Astrocyte (in vitro differentiated cells and primary cell): ENCODE results near the gene CMTR1. TPM values are rescaled to one million over a fixed set of nuclear protein-coding genes. Genes with fewer than 3 reads are reported as not detected.
"Not testable (repeated sequence)": the region's sequence is repeated elsewhere in the genome, so short reads cannot be mapped to it uniquely, and the experiment has no call there.

Source experiments
- DNase-seq: peaks from one replicate; pipeline ENCODE4 v3.0.0-alpha.2; 2010; ENCODE audit warnings: low read depth
- FAIRE-seq: peaks from 2 replicates; lab custom pipeline; 2011; peaks lifted over from hg19 to GRCh38; lab: Jason Lieb, UNC
- H2AFZ ChIP-seq: 2 replicates; pipeline ENCODE4 v1.6.0; 2012; ENCODE audit warnings: low read depth, low read length, inconsistent platforms
- H3K27ac ChIP-seq: 2 replicates; pipeline ENCODE4 v1.5.1; 2011; ENCODE audit warnings: low read depth, low read length, inconsistent platforms
- H3K27me3 ChIP-seq: 2 replicates; pipeline ENCODE4 v1.6.0; 2011; ENCODE audit warnings: low read length, inconsistent platforms; ENCODE audit not compliant: insufficient read depth
- H3K36me3 ChIP-seq: 2 replicates; pipeline ENCODE4 v1.5.1; 2011; ENCODE audit warnings: low read length, inconsistent platforms; ENCODE audit not compliant: insufficient read depth
- H3K4me1 ChIP-seq: 2 replicates; pipeline ENCODE4 v1.5.1; 2011; ENCODE audit warnings: low read length, inconsistent platforms; ENCODE audit not compliant: insufficient read depth
- H3K4me2 ChIP-seq: 2 replicates; pipeline ENCODE4 v1.6.0; 2012; ENCODE audit warnings: low read length, inconsistent platforms
- H3K4me3 ChIP-seq: 2 replicates; pipeline ENCODE4 v1.5.1; 2011; ENCODE audit warnings: low read depth, mild to moderate bottlenecking, low read length, inconsistent platforms; ENCODE audit not compliant: insufficient read depth
- H3K79me2 ChIP-seq: 2 replicates; pipeline ENCODE4 v1.6.0; 2012; ENCODE audit warnings: mild to moderate bottlenecking, low read length, inconsistent platforms; ENCODE audit not compliant: insufficient read depth
- H3K9ac ChIP-seq: 2 replicates; pipeline ENCODE4 v1.6.0; 2012; ENCODE audit warnings: mild to moderate bottlenecking, low read length, inconsistent platforms
- H3K9me3 ChIP-seq: 2 replicates; pipeline ENCODE4 v1.5.1; 2012; ENCODE audit warnings: low read depth, mild to moderate bottlenecking, low read length, inconsistent platforms; ENCODE audit not compliant: insufficient read depth
- H4K20me1 ChIP-seq: 2 replicates; pipeline ENCODE4 v1.6.0; 2012; ENCODE audit warnings: low read length, inconsistent platforms; ENCODE audit not compliant: insufficient read depth
- H3K27ac Mint-ChIP-seq: one replicate; pipeline ENCODE4 v1.8.0; 2021; ENCODE audit warnings: mild to moderate bottlenecking, mixed read lengths; ENCODE audit not compliant: unreplicated experiment
- H3K27me3 Mint-ChIP-seq: one replicate; pipeline ENCODE4 v1.8.0; 2021; ENCODE audit warnings: low read depth, mixed read lengths; ENCODE audit not compliant: unreplicated experiment
- H3K36me3 Mint-ChIP-seq: one replicate; pipeline ENCODE4 v1.8.0; 2021; ENCODE audit warnings: low read depth, mixed read lengths; ENCODE audit not compliant: unreplicated experiment
- H3K4me1 Mint-ChIP-seq: one replicate; pipeline ENCODE4 v1.8.0; 2021; ENCODE audit warnings: low read depth, mixed read lengths; ENCODE audit not compliant: unreplicated experiment
- H3K4me3 Mint-ChIP-seq: one replicate; pipeline ENCODE4 v1.8.0; 2021; ENCODE audit warnings: mild to moderate bottlenecking, moderate library complexity, mixed read lengths; ENCODE audit not compliant: unreplicated experiment
- H3K9me3 Mint-ChIP-seq: one replicate; pipeline ENCODE4 v1.8.0; 2021; ENCODE audit warnings: mild to moderate bottlenecking, mixed read lengths; ENCODE audit not compliant: unreplicated experiment
- EZH2 ChIP-seq: IDR thresholded peaks from 2 replicates; pipeline ENCODE4 v1.6.1; 2012; ENCODE audit warnings: mild to moderate bottlenecking, low read length, inconsistent platforms; ENCODE audit not compliant: insufficient read depth
- total RNA-seq: library from RNA; stranded (reverse); gene quantifications from 2 replicates; pipeline ENCODE4 v1.2.1, GENCODE V29; 2021
- TF ChIP-seq, protein P1 (sequence below): IDR thresholded peaks from 2 replicates; pipeline ENCODE4 v1.5.1; 2011; ENCODE audit warnings: low read depth, mild to moderate bottlenecking, inconsistent platforms, low read length, moderate library complexity; ENCODE audit not compliant: insufficient read depth

The CMTR1 gene
- total RNA-seq, 1 donor from 2014 or later: 44.1 TPM

- Mint-ChIP-seq H3K4me1 (peaks cover 4% of the 10 kb centered on the region), H3K27me3 (peaks cover 10% of the 10 kb centered on the region), H3K36me3 (peaks cover 2% of the 10 kb centered on the region), H3K4me3 (peak overlapping the region; percentile 94), H3K27ac (peak overlapping the region; percentile 81), H3K9me3 (no peaks in the 10 kb centered on the region)
- TF ChIP-seq EZH2: no peak
- TF ChIP-seq, protein P1, sequence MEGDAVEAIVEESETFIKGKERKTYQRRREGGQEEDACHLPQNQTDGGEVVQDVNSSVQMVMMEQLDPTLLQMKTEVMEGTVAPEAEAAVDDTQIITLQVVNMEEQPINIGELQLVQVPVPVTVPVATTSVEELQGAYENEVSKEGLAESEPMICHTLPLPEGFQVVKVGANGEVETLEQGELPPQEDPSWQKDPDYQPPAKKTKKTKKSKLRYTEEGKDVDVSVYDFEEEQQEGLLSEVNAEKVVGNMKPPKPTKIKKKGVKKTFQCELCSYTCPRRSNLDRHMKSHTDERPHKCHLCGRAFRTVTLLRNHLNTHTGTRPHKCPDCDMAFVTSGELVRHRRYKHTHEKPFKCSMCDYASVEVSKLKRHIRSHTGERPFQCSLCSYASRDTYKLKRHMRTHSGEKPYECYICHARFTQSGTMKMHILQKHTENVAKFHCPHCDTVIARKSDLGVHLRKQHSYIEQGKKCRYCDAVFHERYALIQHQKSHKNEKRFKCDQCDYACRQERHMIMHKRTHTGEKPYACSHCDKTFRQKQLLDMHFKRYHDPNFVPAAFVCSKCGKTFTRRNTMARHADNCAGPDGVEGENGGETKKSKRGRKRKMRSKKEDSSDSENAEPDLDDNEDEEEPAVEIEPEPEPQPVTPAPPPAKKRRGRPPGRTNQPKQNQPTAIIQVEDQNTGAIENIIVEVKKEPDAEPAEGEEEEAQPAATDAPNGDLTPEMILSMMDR: no peak
- Histone ChIP-seq H2AFZ (peak overlapping the region; percentile 93), H3K4me3 (peak overlapping the region; percentile 65), H3K9ac (no peak overlapping the region), H3K4me1 (peaks cover 6% of the 10 kb centered on the region), H3K9me3 (no peaks in the 10 kb centered on the region), H3K79me2 (peaks cover 2% of the 10 kb centered on the region), H3K27ac (peak overlapping the region; percentile 49), H3K27me3 (peaks cover 2% of the 10 kb centered on the region), H3K36me3 (no peaks in the 10 kb centered on the region), H4K20me1 (no peaks in the 10 kb centered on the region), H3K4me2 (peak overlapping the region; percentile 95)
- no peak for DNase-seq
- FAIRE-seq: no peak
Observed at GRCh38 chr6:37500294-37500608, 67.2 kb downstream of the CMTR1 start.

DNA sequence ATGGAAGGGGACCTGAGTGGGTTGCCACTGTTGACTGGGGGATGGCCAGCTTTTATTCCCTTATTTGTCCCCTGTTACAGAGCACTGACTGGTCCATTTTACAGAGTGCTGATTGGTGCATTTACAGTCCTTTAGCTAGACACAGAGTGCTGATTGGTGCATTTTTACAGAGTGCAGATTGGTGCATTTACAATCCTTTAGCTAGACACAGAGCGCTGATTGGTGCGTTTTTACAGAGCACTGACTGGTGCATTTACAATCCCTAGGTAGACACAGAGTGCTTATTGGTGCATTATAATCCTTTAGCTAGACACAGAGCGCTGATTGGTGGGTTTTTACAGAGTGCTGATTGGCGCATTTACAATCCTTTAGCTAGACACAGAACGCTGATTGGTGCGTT, 67.9 kb downstream of the CMTR1 start:
- H3K9ac ChIP-seq, H3K27ac ChIP-seq, H3K4me1 Mint-ChIP-seq, H3K9me3 ChIP-seq, H3K36me3 Mint-ChIP-seq, H3K27ac Mint-ChIP-seq, H3K27me3 ChIP-seq, H3K4me2 ChIP-seq, H3K4me3 ChIP-seq, H3K4me1 ChIP-seq, H3K36me3 ChIP-seq, FAIRE-seq, H2AFZ ChIP-seq, H3K4me3 Mint-ChIP-seq, H4K20me1 ChIP-seq, H3K79me2 ChIP-seq, DNase-seq, H3K9me3 Mint-ChIP-seq: not testable (repeated sequence)
- peaks cover 15% of the 10 kb centered on the region for H3K27me3 Mint-ChIP-seq

GRCh38 chr6:37501632-37502491, 68.8 kb downstream of the CMTR1 start:
- H4K20me1 ChIP-seq: no peaks in the 10 kb centered on the region
- H3K9ac ChIP-seq: no peak overlapping the region
- Mint-ChIP-seq H3K4me1 (peaks cover 4% of the 10 kb centered on the region), H3K27ac (no peak overlapping the region), H3K27me3 (peaks cover 23% of the 10 kb centered on the region), H3K9me3 (no peaks in the 10 kb centered on the region), H3K36me3 (no peaks in the 10 kb centered on the region), H3K4me3 (no peak overlapping the region)
- peaks cover 2% of the 10 kb centered on the region for H3K79me2 ChIP-seq
- H2AFZ ChIP-seq: no peak overlapping the region
- FAIRE-seq (no peak), DNase-seq (no peak)
- H3K4me3 ChIP-seq: no peak overlapping the region
- TF ChIP-seq, protein P1: no peak
- TF ChIP-seq EZH2: no peak
- H3K4me2 ChIP-seq: no peak overlapping the region
- no peak overlapping the region for H3K27ac ChIP-seq
- no peaks in the 10 kb centered on the region for H3K36me3 ChIP-seq
- no peaks in the 10 kb centered on the region for H3K9me3 ChIP-seq
- peaks cover 6% of the 10 kb centered on the region for H3K4me1 ChIP-seq
- H3K27me3 ChIP-seq: peaks cover 4% of the 10 kb centered on the region
